ENCODE data around the gene LYRM1. TPM values are rescaled to one million over a fixed set of nuclear protein-coding genes. Genes with fewer than 3 reads are reported as not detected.

LYRM1 gene
- total RNA-seq, 4 donors from 2014 or later, result 31.3 to 68.3 (median 50.3) TPM

DNA sequence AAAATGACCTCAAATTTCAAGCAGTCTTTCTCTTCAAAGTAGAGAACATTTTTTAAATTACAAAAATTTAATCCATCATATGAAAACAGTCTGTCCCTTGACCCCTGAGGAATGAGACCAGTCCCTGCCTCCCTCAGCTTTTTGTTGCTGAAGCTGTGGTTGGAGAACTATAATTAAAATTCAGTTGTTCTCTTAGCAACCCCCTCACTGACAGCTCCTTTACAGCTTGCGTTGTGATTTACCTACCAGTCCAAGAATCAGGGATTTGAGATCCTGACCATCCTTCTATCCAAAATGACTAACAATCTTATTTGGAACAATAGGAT, 29.8 kb downstream of the LYRM1 start:
- TF ChIP-seq CTCF (IDR thresholded peaks at IDR 0.05), result no peak
- ATAC-seq (ENCODE audit: low FRiP score), result no peak
- DNase-seq (ENCODE audit: low spot score), result no peak

GRCh38 chr16:20931066-20931600, 30.6 kb downstream of the LYRM1 start:
- TF ChIP-seq CTCF (IDR thresholded peaks at IDR 0.05), result no peak
- ATAC-seq (ENCODE audit: low FRiP score), result no peak

DNA sequence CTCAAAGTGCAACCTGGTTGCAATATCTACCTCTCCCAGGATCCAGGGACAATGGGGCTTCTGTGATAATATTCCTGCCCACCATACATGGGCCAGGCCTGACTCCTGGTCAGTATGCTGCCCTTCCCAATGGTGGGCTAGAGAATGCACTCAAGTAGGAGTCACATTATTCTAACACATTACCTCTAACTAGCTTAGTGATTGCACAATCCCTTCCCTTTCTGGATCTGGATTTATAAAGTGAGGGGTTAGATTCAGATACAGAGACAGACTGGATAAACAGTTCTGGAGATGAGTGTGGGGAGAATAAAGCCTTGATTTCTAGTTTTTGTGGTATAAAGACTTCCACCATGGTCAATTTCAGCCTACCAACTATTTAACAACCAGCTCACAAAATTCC, 33.0 kb downstream of the LYRM1 start:
- no peak for DNase-seq (ENCODE audit: low spot score)
- ATAC-seq (ENCODE audit: low FRiP score), result no peak
- no peak for TF ChIP-seq CTCF (IDR thresholded peaks at IDR 0.05)

More at GRCh38 chr16:20931066-20931600, 30.6 kb downstream of the LYRM1 start:
- no peak for DNase-seq (ENCODE audit: low spot score)

DNA sequence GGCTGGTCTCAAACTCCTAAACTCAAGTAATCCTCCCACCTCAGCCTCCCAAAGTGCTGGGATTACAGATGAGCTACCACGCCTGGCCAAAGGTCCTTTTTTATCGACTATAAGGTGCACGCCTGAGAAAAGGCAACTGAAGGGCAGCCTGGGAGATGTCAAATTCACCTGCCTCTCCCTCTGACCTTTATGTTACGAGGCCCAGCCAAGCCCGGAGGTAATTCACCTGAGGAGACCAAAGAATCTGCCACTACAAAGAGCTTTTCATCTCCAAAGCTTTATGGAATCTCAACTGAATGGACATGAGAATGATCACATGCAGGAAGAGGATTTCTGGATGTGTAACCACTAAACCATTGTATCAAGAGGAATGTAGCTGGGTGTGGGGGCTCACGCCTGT, 37.2 kb downstream of the LYRM1 start:
- no peak for TF ChIP-seq CTCF (IDR thresholded peaks at IDR 0.05)
- DNase-seq (ENCODE audit: low spot score), result no peak
- no peak for ATAC-seq (ENCODE audit: low FRiP score)

DNA sequence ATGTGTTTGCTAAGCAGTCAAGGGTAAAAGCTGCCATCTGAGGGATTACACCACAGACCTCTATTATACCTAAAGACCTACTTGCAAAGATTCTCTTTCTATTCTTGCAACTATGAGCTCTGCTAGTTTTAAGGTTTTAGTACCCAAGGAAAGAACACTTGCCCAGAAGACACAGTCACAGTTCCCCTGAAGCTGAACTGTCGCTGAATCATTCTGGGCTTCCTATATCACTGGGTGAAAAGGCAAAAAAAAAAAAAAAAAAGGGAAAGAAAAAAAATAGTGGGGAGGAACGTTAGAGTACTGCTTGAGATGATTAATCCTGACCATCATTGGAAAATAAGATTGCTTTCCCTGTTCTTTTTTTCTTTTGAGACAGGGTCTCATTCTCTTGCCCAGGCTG, 37.9 kb downstream of the LYRM1 start:
- no peak for DNase-seq (ENCODE audit: low spot score)
- ATAC-seq (ENCODE audit: low FRiP score), result no peak
- TF ChIP-seq CTCF (IDR thresholded peaks at IDR 0.05), result no peak

- ATAC-seq (ENCODE audit: low FRiP score) (no peak), DNase-seq (ENCODE audit: low spot score) (no peak)
- TF ChIP-seq CTCF (IDR thresholded peaks at IDR 0.05), result no peak
These were observed 39.0 kb downstream of the LYRM1 start for GRCh38 chr16:20939611-20940010.

GRCh38 chr16:20940871-20941635, 40.5 kb downstream of the LYRM1 start:
- DNase-seq (ENCODE audit: low spot score) (no peak), ATAC-seq (ENCODE audit: low FRiP score) (no peak)

More at GRCh38 chr16:20940871-20941635, 40.5 kb downstream of the LYRM1 start:
- no peak for TF ChIP-seq CTCF (IDR thresholded peaks at IDR 0.05)
